Transverse colon (tissue), 4 donors: ENCODE measurements around the gene FNDC1.

Experiments
- POLR2AphosphoS5 ChIP-seq, 3 donors: sonication (generic); formaldehyde crosslinking; IDR thresholded peaks; one replicate each; pipeline ENCODE4 v1.6.1; 2016; ENCODE audit warnings: antibody characterized with exemption in 3 of 3
- TF ChIP-seq, protein P1 (sequence below), 5 experiments: fragments of 200-600 bp in 3 of 5; fragments of 450-650 bp in 2 of 5; sonication (generic) in 3 of 5; IDR thresholded peaks; 1 replicate in 2 of 5; 2 replicates in 3 of 5; pipeline ENCODE4 v1.5.1; 2016 to 2017; ENCODE audit warnings: antibody characterized with exemption in 5 of 5, inconsistent platforms in 3 of 5, mild to moderate bottlenecking in 2 of 5, moderate library complexity in 1 of 5

DNA sequence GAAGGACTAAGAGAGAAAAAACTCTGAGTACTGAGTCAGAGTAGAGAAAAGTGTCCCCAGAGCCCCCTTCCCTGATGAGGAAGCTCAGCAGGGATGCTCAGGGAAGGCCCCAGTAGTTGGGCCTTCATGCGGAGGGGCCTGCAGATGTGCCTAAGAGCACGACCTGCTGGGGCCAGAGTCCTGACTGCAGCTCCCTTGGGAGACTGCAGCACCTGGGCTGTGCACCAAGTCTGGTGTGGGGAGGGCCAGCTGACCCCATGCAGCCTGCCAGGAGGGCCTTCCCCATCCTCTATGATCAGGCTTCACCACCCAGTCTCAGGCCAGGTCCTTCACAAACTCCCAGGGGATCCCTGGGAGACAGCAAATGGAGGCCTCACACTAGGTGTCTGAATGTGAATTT is 130.4 kb downstream of the FNDC1 start:
- TF ChIP-seq, protein P1, sequence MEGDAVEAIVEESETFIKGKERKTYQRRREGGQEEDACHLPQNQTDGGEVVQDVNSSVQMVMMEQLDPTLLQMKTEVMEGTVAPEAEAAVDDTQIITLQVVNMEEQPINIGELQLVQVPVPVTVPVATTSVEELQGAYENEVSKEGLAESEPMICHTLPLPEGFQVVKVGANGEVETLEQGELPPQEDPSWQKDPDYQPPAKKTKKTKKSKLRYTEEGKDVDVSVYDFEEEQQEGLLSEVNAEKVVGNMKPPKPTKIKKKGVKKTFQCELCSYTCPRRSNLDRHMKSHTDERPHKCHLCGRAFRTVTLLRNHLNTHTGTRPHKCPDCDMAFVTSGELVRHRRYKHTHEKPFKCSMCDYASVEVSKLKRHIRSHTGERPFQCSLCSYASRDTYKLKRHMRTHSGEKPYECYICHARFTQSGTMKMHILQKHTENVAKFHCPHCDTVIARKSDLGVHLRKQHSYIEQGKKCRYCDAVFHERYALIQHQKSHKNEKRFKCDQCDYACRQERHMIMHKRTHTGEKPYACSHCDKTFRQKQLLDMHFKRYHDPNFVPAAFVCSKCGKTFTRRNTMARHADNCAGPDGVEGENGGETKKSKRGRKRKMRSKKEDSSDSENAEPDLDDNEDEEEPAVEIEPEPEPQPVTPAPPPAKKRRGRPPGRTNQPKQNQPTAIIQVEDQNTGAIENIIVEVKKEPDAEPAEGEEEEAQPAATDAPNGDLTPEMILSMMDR (IDR thresholded peaks at IDR 0.05), result no peak
- no peak for TF ChIP-seq POLR2AphosphoS5 (IDR thresholded peaks at IDR 0.05)
